ENCODE results near the gene DDAH1.

The DDAH1 gene

DNA sequence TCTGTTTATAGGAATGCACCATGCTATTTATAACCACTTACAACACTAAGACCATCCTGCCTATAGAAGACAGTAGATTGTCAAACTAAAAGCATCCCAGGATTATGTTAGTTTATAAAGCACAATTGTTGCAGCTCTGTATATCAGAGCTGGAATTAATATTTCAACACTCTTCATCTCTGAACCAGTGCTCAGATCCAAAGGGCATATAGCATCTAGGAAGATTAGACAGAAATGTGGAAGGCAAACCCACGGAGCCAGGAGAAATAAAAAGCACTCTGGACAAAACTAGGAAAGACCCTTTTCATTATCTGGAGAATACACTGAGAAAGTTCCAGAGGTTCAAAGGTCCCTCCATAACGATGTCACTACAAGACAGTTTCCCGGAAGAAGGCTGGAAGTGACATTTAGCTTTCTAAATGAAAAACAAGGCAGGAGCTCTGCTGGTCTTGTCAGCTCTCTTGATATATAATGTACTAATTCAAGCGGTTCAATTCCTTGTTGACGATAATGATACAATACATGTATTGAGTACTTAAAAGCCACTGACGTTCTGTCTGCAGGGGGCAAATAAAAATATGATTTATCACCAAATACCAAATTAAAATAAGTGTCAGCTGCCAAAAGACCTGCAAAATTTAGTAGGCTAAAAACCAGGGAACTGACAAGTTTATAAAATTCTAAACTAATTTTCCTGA lies 96.7 kb downstream of the DDAH1 start:
- no peak for DNase-seq (ENCODE audit: low read depth in 1 of 2, low spot score in 1 of 2)
- in situ Hi-C loops (cut with HindIII; ENCODE audit: low pct_unique_long_range_greater_than_20kb, low sequenced_read_pairs) = no loop called here
- TF ChIP-seq JUND (IDR thresholded peaks at IDR 0.05; ENCODE audit: low read depth) = no peak

DNA sequence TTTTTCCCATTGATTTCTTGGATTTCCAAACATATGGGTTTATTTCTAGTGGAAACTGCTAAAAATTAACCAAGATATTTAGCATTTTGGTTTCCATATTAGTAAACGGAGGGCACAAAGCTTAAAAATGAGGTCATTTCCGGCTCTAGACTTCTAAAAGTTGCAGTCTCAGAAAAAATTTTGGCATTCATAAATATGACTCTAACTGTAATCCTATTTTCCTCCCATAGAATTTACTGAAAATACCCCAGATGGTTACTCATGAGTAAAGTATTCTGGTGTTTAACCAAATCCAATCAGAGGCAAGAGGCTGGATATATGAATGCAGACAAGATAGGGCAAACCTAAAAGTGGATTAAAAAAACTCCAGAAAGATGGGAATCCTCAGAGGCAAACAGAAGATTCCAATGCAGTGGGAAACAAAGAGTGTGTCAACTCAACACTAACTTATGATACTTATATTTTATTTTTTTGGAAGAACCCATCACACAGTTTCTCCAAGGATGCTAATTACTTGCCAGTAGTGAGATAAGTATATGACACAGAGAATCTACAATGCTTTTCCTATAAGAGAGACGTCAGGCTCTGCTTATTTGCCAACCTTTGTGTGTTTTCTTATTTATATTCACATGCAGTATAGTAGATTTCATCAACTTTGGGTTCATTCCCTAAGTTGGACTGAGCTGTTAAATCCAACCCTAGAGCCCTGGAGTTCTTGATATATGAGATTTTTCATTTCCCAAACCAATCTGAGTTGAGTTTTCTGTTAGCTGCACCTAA lies 98.4 kb downstream of the DDAH1 start:
- TF ChIP-seq JUND (IDR thresholded peaks at IDR 0.05; ENCODE audit: low read depth) = no peak
- in situ Hi-C loops (cut with HindIII; ENCODE audit: low pct_unique_long_range_greater_than_20kb, low sequenced_read_pairs) = no loop called here
- DNase-seq (ENCODE audit: low read depth in 1 of 2, low spot score in 1 of 2) = no peak

DNA sequence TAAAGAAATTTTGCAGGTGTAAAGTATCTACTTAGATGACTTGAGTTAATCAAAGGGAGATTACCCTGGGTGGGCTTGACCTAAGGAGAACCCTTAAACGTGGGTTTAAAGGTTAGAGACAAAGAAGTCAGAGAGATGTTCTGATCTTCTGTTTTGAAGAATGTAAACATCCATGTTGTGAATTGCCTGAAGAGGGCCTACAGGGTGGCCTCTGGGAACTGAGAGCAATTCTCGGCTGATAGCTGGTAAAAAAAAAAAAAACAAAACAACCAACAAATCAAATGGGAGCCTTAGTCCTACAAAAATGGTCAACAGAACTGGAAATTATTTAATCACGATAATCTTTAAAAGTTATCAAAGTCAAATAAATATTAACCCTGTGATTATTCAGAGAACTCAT lies 99.1 kb downstream of the DDAH1 start:
- TF ChIP-seq JUND (IDR thresholded peaks at IDR 0.05; ENCODE audit: low read depth) = no peak
- in situ Hi-C loops (cut with HindIII; ENCODE audit: low pct_unique_long_range_greater_than_20kb, low sequenced_read_pairs) = no loop called here
- DNase-seq (ENCODE audit: low read depth in 1 of 2, low spot score in 1 of 2) = no peak

GRCh38 chr1:85363521-85363920 lies 101.4 kb downstream of the DDAH1 start:
- TF ChIP-seq JUND (IDR thresholded peaks at IDR 0.05; ENCODE audit: low read depth) = no peak
- in situ Hi-C loops (cut with HindIII; ENCODE audit: low pct_unique_long_range_greater_than_20kb, low sequenced_read_pairs) = no loop called here
- no peak for DNase-seq (ENCODE audit: low read depth in 1 of 2, low spot score in 1 of 2)

- no peak for TF ChIP-seq JUND (IDR thresholded peaks at IDR 0.05; ENCODE audit: low read depth)
- in situ Hi-C loops (cut with HindIII; ENCODE audit: low pct_unique_long_range_greater_than_20kb, low sequenced_read_pairs) = no loop called here
- no peak for DNase-seq (ENCODE audit: low read depth in 1 of 2, low spot score in 1 of 2)
Measured at GRCh38 chr1:85363092-85363491, 101.9 kb downstream of the DDAH1 start.

GRCh38 chr1:85361606-85362296 lies 103.2 kb downstream of the DDAH1 start:
- no peak for TF ChIP-seq JUND (IDR thresholded peaks at IDR 0.05; ENCODE audit: low read depth)
- in situ Hi-C loops (cut with HindIII; ENCODE audit: low pct_unique_long_range_greater_than_20kb, low sequenced_read_pairs) = no loop called here
- DNase-seq (ENCODE audit: low read depth in 1 of 2, low spot score in 1 of 2) = no peak

GRCh38 chr1:85360730-85361493 lies 104.0 kb downstream of the DDAH1 start:
- DNase-seq (ENCODE audit: low read depth in 1 of 2, low spot score in 1 of 2) = no peak
- no peak for TF ChIP-seq JUND (IDR thresholded peaks at IDR 0.05; ENCODE audit: low read depth)
- in situ Hi-C loops (cut with HindIII; ENCODE audit: low pct_unique_long_range_greater_than_20kb, low sequenced_read_pairs) = no loop called here

GRCh38 chr1:85359874-85360721 lies 104.9 kb downstream of the DDAH1 start:
- in situ Hi-C loops (cut with HindIII; ENCODE audit: low pct_unique_long_range_greater_than_20kb, low sequenced_read_pairs) = no loop called here
- DNase-seq (ENCODE audit: low read depth in 1 of 2, low spot score in 1 of 2) = no peak
- TF ChIP-seq JUND (IDR thresholded peaks at IDR 0.05; ENCODE audit: low read depth) = no peak

DNA sequence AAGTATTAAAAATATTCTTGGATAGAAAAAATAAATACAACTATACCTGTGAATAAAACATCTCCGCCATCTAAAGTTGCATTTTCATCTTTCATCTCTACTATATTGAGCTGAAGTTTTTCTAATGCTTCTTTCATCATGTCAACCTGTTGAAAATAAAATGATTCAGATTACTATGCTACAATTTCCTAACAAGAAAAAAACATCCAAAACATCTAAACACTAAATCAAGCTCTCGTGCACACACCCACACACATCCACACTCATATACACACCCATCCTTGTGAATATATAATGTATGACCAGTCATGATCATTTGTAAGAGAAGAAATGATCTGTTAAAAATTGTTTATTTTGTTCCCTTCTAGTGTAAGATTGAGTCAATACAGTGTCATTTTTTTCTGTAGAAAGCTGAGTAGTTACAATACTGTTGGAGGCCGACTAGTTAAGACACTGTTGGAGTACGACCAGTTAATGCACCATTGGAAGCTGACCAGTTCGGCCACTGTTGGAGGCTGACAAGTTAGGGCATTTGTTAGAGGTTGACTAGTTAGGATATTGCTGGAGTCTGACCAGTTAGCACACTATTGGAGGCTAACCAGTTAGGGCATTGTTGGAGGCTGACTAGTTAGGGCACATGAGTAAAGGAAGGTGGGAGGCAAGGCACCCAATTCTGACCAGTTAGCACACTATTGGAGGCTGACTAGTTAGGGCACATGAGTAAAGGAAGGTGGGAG lies 106.1 kb downstream of the DDAH1 start:
- in situ Hi-C loops (cut with HindIII; ENCODE audit: low pct_unique_long_range_greater_than_20kb, low sequenced_read_pairs) = no loop called here
- no peak for TF ChIP-seq JUND (IDR thresholded peaks at IDR 0.05; ENCODE audit: low read depth)
- no peak for DNase-seq (ENCODE audit: low read depth in 1 of 2, low spot score in 1 of 2)

DNA sequence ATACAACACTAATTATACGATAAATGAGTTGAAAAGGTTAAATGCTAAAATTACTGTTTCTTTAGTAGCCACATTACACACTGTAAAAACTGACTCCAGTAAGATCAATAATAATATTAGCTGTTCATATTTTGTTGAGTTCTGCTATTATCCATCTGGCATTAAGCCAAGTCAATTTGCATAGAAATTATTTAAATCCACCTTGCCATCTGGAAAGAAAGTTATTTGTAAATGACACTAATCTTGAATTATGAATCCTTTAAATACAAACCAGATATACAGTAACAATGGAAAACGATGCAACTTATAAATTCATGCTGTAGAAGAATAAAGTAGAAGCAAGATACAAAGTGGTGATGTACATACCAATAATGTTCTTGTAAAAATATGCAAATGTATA lies 107.1 kb downstream of the DDAH1 start:
- DNase-seq (ENCODE audit: low read depth in 1 of 2, low spot score in 1 of 2) = no peak
- in situ Hi-C loops (cut with HindIII; ENCODE audit: low pct_unique_long_range_greater_than_20kb, low sequenced_read_pairs) = no loop called here
- no peak for TF ChIP-seq JUND (IDR thresholded peaks at IDR 0.05; ENCODE audit: low read depth)

GRCh38 chr1:85356130-85356529 lies 108.8 kb downstream of the DDAH1 start:
- no peak for TF ChIP-seq JUND (IDR thresholded peaks at IDR 0.05; ENCODE audit: low read depth)
- in situ Hi-C loops (cut with HindIII; ENCODE audit: low pct_unique_long_range_greater_than_20kb, low sequenced_read_pairs) = no loop called here
- no peak for DNase-seq (ENCODE audit: low read depth in 1 of 2, low spot score in 1 of 2)
